GM23248 (cell line): ENCODE data around the gene CNOT1.

Experiments used
- EZH2 ChIP-seq: fragments of 200-600 bp; sonication (generic); IDR thresholded peaks from 2 replicates; pipeline ENCODE4 v1.6.1; 2018; ENCODE audit warnings: antibody characterized with exemption, mild to moderate bottlenecking; ENCODE audit not compliant: insufficient read depth, poor library complexity, severe bottlenecking
- EZH2phosphoT487 ChIP-seq: fragments of 200-600 bp; sonication (generic); IDR thresholded peaks from 2 replicates; pipeline ENCODE4 v1.6.1; 2018; ENCODE audit warnings: antibody characterized with exemption, moderate library complexity, mild to moderate bottlenecking, low read depth; ENCODE audit not compliant: insufficient read depth

DNA sequence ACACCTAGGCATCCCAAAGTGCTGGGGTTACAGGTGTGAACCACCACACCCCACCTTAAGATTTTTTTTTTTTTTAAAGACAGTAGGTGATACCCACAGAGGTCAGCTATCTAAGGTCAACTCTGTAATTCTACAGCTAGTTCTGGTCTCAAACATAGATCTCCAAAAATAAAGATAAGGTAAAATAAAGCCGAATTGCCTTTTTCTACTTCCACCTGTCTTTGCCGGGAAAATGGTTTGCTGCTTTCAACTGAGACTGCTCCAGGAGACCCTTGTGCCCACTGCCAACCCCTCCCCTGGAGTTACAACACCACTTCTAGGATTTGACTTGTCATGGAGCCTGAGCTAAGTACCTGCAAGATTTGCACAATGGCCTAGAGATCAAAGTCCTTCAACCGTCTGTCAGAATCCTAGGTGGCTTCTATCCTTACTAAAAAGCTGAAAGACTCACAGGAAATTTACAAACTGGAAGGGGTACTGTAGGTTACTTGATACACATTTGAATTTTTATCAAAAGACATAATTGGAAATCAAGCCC lies 4.7 kb upstream of the CNOT1 start:
- TF ChIP-seq EZH2, result no peak
- no peak for TF ChIP-seq EZH2phosphoT487
